Measurements from ENCODE around the gene KRT1. TPM values are rescaled to one million over a fixed set of nuclear protein-coding genes. Genes with fewer than 3 reads are reported as not detected.

The KRT1 gene
- total RNA-seq, 1 donor from 2014 or later: not detected

- H3K4me2 ChIP-seq (ENCODE audit: low read length): no peak overlapping the region
- no peak overlapping the region for H3K9ac ChIP-seq (ENCODE audit: low read length)
- peaks cover 2% of the 10 kb centered on the region for H3K36me3 Mint-ChIP-seq (ENCODE audit: low read depth, unreplicated experiment)
- no peak overlapping the region for H2AFZ ChIP-seq (ENCODE audit: low read depth, low read length)
- no peaks in the 10 kb centered on the region for H3K4me1 ChIP-seq (ENCODE audit: insufficient read depth, low read length)
- no peak overlapping the region for H3K27ac Mint-ChIP-seq (ENCODE audit: unreplicated experiment)
- H3K4me3 Mint-ChIP-seq (ENCODE audit: unreplicated experiment): no peak overlapping the region
- peaks cover 38% of the 10 kb centered on the region for H3K27me3 Mint-ChIP-seq (ENCODE audit: low read depth, unreplicated experiment)
- H3K36me3 ChIP-seq (ENCODE audit: insufficient read depth, low read length): no peaks in the 10 kb centered on the region
- DNase-seq (ENCODE audit: low read depth) (no peak), FAIRE-seq (no peak)
- H3K27me3 ChIP-seq (ENCODE audit: insufficient read depth, low read length): peaks cover 14% of the 10 kb centered on the region
- H4K20me1 ChIP-seq (ENCODE audit: insufficient read depth, low read length): no peaks in the 10 kb centered on the region
- no peak overlapping the region for H3K4me3 ChIP-seq (ENCODE audit: insufficient read depth, low read depth, low read length)
- H3K9me3 ChIP-seq (ENCODE audit: insufficient read depth, low read depth, low read length): no peaks in the 10 kb centered on the region
- H3K79me2 ChIP-seq (ENCODE audit: insufficient read depth, low read length): no peaks in the 10 kb centered on the region
- H3K4me1 Mint-ChIP-seq (ENCODE audit: low read depth, unreplicated experiment): no peaks in the 10 kb centered on the region
- TF ChIP-seq CTCF (IDR thresholded peaks at IDR 0.05; ENCODE audit: insufficient read depth, low read depth, low read length) (no peak), EZH2 (IDR thresholded peaks at IDR 0.05; ENCODE audit: insufficient read depth, low read length) (no peak)
- no peak overlapping the region for H3K27ac ChIP-seq (ENCODE audit: low read depth, low read length)
- no peaks in the 10 kb centered on the region for H3K9me3 Mint-ChIP-seq (ENCODE audit: unreplicated experiment)
Measured at GRCh38 chr12:52636189-52636588, 44.0 kb downstream of the KRT1 start.

GRCh38 chr12:52634266-52635056, 45.7 kb downstream of the KRT1 start:
- Histone ChIP-seq H3K9me3 (ENCODE audit: insufficient read depth, low read depth, low read length) (no peaks in the 10 kb centered on the region), H2AFZ (ENCODE audit: low read depth, low read length) (no peak overlapping the region), H3K36me3 (ENCODE audit: insufficient read depth, low read length) (no peaks in the 10 kb centered on the region), H3K9ac (ENCODE audit: low read length) (no peak overlapping the region), H3K4me3 (ENCODE audit: insufficient read depth, low read depth, low read length) (no peak overlapping the region), H3K4me2 (ENCODE audit: low read length) (no peak overlapping the region), H4K20me1 (ENCODE audit: insufficient read depth, low read length) (no peaks in the 10 kb centered on the region), H3K79me2 (ENCODE audit: insufficient read depth, low read length) (no peaks in the 10 kb centered on the region), H3K4me1 (ENCODE audit: insufficient read depth, low read length) (no peaks in the 10 kb centered on the region), H3K27ac (ENCODE audit: low read depth, low read length) (no peak overlapping the region), H3K27me3 (ENCODE audit: insufficient read depth, low read length) (peaks cover 9% of the 10 kb centered on the region)
- TF ChIP-seq CTCF (IDR thresholded peaks at IDR 0.05; ENCODE audit: insufficient read depth, low read depth, low read length) (no peak), EZH2 (IDR thresholded peaks at IDR 0.05; ENCODE audit: insufficient read depth, low read length) (no peak)
- H3K4me1 Mint-ChIP-seq (ENCODE audit: low read depth, unreplicated experiment): no peaks in the 10 kb centered on the region
- H3K27me3 Mint-ChIP-seq (ENCODE audit: low read depth, unreplicated experiment): peaks cover 44% of the 10 kb centered on the region
- peaks cover 2% of the 10 kb centered on the region for H3K36me3 Mint-ChIP-seq (ENCODE audit: low read depth, unreplicated experiment)
- no peaks in the 10 kb centered on the region for H3K9me3 Mint-ChIP-seq (ENCODE audit: unreplicated experiment)
- DNase-seq (ENCODE audit: low read depth) (no peak), FAIRE-seq (no peak)
- H3K27ac Mint-ChIP-seq (ENCODE audit: unreplicated experiment): no peak overlapping the region
- no peak overlapping the region for H3K4me3 Mint-ChIP-seq (ENCODE audit: unreplicated experiment)

- no peak overlapping the region for H2AFZ ChIP-seq (ENCODE audit: low read depth, low read length)
- H3K27ac Mint-ChIP-seq (ENCODE audit: unreplicated experiment): no peak overlapping the region
- no peak overlapping the region for H3K9ac ChIP-seq (ENCODE audit: low read length)
- no peak overlapping the region for H3K4me3 ChIP-seq (ENCODE audit: insufficient read depth, low read depth, low read length)
- H3K27me3 ChIP-seq (ENCODE audit: insufficient read depth, low read length): peaks cover 8% of the 10 kb centered on the region
- peaks cover 2% of the 10 kb centered on the region for H3K36me3 Mint-ChIP-seq (ENCODE audit: low read depth, unreplicated experiment)
- H3K27ac ChIP-seq (ENCODE audit: low read depth, low read length): no peak overlapping the region
- no peaks in the 10 kb centered on the region for H4K20me1 ChIP-seq (ENCODE audit: insufficient read depth, low read length)
- H3K27me3 Mint-ChIP-seq (ENCODE audit: low read depth, unreplicated experiment): peaks cover 51% of the 10 kb centered on the region
- FAIRE-seq (no peak), DNase-seq (ENCODE audit: low read depth) (no peak)
- H3K4me2 ChIP-seq (ENCODE audit: low read length): no peak overlapping the region
- no peaks in the 10 kb centered on the region for H3K4me1 Mint-ChIP-seq (ENCODE audit: low read depth, unreplicated experiment)
- TF ChIP-seq EZH2 (IDR thresholded peaks at IDR 0.05; ENCODE audit: insufficient read depth, low read length) (no peak), CTCF (IDR thresholded peaks at IDR 0.05; ENCODE audit: insufficient read depth, low read depth, low read length) (no peak)
- H3K4me1 ChIP-seq (ENCODE audit: insufficient read depth, low read length): no peaks in the 10 kb centered on the region
- no peak overlapping the region for H3K4me3 Mint-ChIP-seq (ENCODE audit: unreplicated experiment)
- no peaks in the 10 kb centered on the region for H3K9me3 ChIP-seq (ENCODE audit: insufficient read depth, low read depth, low read length)
- H3K9me3 Mint-ChIP-seq (ENCODE audit: unreplicated experiment): no peaks in the 10 kb centered on the region
- no peaks in the 10 kb centered on the region for H3K36me3 ChIP-seq (ENCODE audit: insufficient read depth, low read length)
- no peaks in the 10 kb centered on the region for H3K79me2 ChIP-seq (ENCODE audit: insufficient read depth, low read length)
Measured at GRCh38 chr12:52633383-52633782, 46.8 kb downstream of the KRT1 start.

Data from astrocyte (in vitro differentiated cells and primary cell).